VCaP (cell line): ENCODE data around the gene RHO.

Experiments used
- H3K27ac ChIP-seq: fragments of 450-650 bp; 2 replicates; pipeline ENCODE4 v1.5.1; 2017
- TF ChIP-seq, protein P1 (sequence below): fragments of 450-650 bp; conservative IDR thresholded peaks from 2 replicates; pipeline ENCODE4 v1.5.1; 2017; ENCODE audit warnings: mild to moderate bottlenecking, moderate library complexity

RHO gene

DNA sequence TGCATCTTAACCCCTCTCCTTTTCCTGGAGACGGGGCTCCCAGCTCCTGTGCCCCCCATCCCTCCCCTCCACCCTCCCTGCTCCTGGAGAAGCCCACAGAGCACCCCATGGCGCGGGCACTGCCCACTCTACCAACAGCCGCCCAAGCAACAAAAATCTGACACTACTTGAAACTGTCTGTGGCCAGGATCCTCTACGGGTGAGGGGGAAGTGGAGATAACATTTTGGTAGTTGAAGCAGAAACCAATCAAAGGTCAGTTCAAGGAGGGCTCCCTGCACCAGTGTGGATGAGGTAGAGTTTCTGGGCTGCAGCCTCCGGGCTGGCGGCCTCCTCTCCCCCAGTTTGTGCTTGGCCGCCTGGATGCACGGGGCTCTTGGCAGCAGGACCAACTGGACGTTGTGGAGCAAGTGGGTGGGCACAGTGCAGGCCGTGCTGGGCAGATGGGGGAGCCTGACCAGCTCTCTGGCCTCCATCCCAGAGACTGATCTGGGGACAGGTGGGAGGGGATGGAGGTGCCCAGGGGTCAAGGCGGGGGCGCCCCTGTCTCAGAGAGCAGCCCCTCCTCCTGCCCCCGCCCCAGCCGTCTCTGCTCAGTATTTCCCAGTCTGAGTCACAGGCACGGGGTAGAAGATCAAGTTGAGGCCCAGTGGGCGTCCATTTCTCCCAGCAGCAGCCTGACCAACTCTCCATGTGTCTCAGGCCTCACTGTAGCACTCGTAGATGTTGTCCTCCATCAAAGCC lies 27.3 kb downstream of the RHO start:
- TF ChIP-seq, protein P1, sequence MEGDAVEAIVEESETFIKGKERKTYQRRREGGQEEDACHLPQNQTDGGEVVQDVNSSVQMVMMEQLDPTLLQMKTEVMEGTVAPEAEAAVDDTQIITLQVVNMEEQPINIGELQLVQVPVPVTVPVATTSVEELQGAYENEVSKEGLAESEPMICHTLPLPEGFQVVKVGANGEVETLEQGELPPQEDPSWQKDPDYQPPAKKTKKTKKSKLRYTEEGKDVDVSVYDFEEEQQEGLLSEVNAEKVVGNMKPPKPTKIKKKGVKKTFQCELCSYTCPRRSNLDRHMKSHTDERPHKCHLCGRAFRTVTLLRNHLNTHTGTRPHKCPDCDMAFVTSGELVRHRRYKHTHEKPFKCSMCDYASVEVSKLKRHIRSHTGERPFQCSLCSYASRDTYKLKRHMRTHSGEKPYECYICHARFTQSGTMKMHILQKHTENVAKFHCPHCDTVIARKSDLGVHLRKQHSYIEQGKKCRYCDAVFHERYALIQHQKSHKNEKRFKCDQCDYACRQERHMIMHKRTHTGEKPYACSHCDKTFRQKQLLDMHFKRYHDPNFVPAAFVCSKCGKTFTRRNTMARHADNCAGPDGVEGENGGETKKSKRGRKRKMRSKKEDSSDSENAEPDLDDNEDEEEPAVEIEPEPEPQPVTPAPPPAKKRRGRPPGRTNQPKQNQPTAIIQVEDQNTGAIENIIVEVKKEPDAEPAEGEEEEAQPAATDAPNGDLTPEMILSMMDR: no peak
- H3K27ac ChIP-seq: no peak overlapping the region

DNA sequence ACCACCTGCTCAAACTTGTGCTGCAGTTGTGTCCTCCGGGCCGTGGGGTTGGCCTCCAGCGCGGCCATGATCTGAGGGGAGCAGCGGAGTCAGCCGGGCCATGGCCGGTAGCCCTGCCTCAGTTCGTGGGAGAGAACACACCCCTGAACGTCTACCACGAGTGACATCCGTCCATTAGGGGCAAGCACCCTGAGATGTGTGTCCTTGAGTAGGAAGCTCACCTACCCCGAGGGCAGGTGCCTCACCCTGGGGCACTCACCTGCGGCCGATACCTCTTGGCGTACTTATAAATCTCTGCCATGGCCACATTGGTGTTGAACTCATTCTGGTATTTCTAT lies 27.9 kb downstream of the RHO start:
- H3K27ac ChIP-seq: no peak overlapping the region
- TF ChIP-seq, protein P1: no peak

DNA sequence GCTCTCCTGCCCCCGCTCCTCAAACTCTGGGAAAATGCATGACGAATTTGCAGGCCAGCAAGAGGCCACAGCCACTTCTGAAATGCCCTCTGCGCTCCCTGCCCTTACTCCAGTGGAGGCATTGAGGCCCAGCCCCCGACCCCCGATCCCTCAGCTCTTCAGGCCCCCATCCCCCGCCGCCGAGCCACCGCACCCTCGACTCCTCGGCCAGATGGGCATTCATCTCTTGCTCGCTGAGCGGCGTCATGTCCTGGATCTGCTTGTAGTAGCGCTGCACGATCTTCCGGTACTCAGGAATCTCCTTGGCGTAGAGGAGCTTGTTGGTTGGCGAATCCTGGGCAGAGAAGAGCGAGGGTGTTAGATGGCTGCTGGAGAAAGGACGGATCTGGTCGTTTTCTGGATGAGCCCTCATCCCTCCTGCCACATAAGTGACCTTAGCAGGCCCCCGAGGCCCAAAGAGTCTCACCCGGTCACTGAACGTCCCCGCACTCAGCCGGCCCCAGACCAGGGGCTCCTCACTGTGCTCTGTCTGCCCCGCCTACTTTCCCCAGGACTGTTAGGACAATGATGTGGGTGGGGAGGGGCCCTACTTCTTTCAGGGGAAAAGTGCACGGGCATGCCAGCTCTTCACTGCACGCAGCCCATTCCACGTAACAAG lies 28.6 kb downstream of the RHO start:
- H3K27ac ChIP-seq: no peak overlapping the region
- TF ChIP-seq, protein P1: no peak

DNA sequence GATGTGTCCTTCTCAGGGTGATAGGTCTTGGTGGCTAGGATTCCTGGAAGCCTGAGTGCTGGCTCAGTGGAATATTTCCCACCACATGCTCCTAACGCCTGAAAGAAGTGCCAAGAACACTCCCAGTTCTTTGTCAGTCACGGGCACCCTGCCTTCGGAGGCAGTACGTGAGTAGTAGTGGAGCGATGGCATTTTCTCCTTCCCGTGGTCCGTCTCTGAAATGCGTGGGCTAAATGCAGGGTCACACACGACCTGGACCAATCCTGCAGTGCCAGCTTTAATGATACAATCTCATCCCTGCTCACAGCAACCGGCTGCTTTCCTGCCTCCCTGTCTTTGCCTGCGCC lies 29.1 kb downstream of the RHO start:
- no peak overlapping the region for H3K27ac ChIP-seq
- TF ChIP-seq, protein P1: no peak

DNA sequence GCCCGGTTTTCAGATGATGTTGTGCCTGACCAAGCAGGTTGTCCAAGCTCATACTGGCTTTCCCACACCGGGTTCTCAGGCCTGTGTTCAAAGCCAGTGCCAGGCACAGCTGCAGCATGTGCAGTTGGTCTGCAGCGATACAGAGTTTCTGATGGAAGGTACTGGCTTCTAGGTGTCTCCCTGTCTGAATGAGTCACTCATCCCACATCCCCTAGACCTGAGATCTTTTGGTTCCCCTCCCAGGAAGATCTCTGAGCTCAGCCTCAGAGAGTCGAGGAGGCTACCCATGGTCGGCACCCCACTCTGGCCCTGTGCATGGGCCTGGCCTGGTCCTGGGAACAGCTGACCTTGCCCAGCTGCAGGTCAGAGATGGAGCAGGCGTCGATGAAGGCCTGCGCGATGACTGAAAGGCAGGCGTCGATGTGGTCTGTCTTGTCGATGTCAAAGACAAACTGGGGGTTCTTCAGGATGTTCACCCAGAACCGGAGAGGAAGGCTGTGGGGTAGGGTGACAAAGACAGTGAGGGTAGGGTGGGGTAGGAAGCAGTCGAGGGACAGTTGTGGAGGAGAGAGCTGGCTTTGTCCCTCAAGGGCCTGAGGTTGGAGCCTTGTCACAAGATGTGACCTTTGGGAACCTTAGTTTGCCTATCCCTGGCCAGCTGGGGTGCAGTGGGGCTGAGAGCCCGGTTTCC lies 29.8 kb downstream of the RHO start:
- no peak overlapping the region for H3K27ac ChIP-seq
- TF ChIP-seq, protein P1: no peak

DNA sequence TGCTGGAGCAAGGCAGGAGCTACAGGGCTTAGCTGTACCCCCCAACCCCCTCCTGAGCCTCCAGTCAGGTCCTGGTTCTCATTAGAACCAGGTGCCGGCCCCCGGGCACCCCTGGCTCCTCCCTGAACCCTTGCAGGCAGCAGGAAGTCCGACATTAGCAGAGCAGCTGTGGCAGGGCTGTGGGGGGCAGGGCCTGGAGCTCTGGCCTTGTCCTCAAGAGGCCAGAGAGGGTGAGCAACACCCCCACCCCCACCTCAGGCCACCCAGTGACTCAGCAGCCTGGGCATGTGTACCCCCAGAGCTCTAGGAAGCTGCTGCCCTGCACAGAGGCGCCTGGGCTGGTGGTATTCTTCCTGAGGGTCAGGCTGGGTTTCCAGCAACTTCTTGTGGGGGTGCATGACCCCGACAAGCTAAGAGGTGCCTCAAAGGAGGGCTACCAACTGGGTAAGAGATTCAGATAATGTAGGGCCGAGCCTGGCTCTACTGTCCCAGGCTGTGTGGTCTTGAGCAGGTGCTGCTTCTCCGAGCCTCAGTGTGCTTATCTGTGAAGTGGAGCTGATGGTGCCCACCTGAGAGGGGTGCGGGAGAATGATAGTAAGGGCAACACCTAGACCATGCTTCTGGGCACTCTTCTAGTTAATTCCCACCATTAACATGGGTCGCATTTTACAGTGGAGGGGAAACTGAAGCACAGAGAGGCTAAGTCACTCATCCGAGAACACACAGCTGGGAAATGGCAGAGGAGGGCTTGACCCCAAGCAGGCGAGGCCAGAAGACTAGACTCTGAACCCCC lies 30.5 kb downstream of the RHO start:
- TF ChIP-seq, protein P1: no peak
- no peak overlapping the region for H3K27ac ChIP-seq

DNA sequence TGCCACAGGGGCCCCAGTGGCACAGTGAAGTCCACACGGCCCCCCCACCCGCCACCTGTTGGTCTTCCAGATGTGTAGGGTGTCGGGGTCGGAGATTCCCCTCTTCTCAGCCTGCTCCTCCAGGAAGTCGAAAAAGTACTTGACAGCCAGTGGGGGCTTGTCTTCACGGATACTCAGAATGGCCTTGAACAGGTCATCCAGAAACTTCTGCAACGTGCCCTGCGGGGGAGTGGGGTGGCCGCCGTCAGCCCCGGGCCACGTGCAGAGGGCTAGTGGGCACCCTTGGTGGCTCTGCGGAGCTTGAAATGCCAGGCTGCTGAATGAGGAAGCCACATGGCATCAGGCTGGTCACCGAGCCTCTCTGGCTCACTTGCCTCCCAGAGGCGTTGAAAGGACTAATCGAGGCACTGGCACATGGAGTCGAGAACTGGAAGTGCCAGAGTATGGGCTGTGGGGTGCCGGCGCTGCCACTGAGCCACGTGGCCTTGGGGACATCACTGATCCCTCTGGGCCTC lies 31.2 kb downstream of the RHO start:
- TF ChIP-seq, protein P1: no peak
- H3K27ac ChIP-seq: no peak overlapping the region
